Right renal pelvis (tissue), 4 donors: Measurements from ENCODE around the gene PTPRC. TPM values are rescaled to one million over a fixed set of nuclear protein-coding genes. Genes with fewer than 3 reads are reported as not detected.

Source experiments
- DNase-seq, 4 donors: peaks; one replicate each; pipeline ENCODE4 v3.0.0-alpha.2; 2013; ENCODE audit warnings: low read depth in 4 of 4, low spot score in 3 of 4, missing footprints in 1 of 4
- polyA plus RNA-seq, 4 donors: library from polyadenylated mRNA; unstranded; fragments of 120-200 nt; gene quantifications; one replicate each; pipeline ENCODE4 v1.2.1, GENCODE V29; 2013; ENCODE audit not compliant: insufficient read length in 4 of 4

The PTPRC gene
- polyA plus RNA-seq, 4 donors: 5.3 to 6.0 (median 5.7) TPM

DNA sequence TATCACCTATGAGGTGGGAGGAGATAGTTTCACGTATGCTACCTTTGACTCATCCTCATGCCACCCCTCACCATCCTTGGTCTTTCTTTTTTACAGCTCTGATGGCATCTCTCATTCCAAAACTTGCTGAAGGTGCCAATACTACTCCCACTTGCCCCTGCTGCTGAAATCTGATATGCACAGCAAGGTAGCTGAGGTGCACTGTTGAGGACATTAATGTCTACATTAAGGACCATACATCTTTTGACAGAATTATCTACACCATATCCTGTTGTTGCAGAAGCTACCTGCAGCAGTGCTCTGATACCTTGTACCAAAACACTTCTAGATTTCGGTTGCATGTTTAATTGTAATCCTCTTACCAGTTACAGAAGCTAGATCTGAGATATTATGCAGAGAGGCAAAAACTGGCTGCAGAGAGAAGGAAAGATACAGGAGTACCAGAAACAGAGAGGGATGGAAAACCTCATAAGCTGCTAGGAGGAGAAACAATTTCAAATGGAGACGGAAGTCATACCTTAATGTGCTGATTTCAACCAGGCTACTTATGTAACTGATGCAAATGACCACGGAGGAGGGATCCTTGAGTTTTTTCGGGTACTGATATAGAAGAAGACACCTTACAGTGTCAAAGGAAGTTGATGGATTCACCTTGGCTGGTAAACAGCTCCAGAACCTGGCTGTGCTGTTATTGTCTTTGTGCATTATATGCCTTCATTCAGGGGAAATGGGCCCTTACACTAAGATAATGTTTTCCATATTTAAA, 19.3 kb upstream of the PTPRC start:
- DNase-seq: no peak

DNA sequence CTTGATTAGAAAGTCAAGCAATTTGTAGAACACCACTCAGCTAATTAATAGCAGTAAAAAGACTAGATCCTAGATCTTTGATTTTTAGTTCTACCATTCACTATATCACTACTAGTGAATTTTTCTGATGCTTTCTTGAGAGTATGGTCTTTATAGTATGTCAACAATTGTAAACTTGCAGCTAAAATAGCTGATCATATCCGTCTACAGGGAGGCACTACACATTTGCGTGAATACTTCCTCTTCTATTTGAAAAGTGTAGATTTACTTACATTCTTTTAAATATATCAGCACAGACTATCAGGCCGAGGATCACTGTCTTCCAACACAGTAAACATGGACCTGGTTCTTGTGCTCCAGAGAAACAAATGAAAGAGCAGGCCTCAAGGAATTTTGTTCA, 18.6 kb upstream of the PTPRC start:
- no peak for DNase-seq

DNA sequence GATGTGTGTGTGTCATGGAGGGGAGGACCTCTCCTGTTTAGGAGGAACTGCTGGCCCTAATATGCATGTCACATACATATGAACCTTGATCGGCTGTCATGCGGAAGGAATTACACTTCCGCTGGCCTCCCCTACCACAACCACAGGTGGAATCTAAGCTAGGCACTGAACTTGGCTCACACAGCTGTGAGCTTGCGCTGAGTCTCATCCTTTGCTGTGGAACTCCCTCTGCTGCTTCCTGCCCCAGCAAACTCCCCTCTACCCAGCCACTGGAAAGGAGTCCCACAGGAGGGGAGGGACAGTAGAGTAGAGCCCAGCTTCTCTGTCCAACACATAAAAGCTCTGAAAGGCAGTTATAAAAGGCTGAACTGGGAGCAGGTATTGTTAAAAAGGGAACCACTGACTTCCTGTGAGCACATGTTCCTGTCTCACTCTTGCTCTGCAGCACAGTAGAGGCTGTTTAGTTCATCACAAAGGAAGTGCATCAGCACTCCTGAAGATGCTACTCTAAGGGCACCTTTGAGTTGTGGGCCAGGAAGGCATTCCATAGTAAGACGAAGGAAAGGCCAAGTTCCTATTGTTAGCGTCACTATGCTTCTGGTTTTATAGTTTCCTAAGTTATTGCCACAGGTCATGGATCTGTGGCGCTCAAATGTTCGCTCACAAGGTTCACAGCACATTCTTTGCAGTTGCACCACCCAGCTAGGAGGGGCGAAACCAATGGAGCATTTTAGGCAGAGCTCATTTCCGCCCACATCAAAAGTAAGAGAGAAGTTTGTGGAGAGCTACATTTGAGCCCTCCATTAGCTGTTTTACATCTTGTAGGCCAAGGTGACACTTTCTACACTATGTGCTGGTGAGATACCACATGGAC, 17.7 kb upstream of the PTPRC start:
- no peak for DNase-seq

DNA sequence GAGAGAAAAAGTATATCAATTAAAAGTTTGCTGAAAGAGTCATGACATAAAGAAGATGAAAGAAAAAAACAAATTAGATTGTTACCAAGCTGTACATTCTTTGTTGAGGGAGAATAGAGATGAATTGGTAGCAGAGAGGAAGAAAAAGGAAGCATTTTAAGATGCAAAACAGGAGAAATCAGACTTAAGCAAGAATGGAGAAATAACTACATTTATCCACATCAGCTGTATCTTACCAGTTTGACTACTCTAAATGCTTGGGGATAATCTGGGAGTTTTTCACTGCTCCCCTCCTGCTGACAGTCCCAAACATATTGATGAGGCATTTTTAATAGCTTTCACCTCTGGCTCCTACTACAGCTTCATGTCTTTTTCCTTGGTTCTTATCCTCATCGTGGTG, 16.8 kb upstream of the PTPRC start:
- no peak for DNase-seq

DNA sequence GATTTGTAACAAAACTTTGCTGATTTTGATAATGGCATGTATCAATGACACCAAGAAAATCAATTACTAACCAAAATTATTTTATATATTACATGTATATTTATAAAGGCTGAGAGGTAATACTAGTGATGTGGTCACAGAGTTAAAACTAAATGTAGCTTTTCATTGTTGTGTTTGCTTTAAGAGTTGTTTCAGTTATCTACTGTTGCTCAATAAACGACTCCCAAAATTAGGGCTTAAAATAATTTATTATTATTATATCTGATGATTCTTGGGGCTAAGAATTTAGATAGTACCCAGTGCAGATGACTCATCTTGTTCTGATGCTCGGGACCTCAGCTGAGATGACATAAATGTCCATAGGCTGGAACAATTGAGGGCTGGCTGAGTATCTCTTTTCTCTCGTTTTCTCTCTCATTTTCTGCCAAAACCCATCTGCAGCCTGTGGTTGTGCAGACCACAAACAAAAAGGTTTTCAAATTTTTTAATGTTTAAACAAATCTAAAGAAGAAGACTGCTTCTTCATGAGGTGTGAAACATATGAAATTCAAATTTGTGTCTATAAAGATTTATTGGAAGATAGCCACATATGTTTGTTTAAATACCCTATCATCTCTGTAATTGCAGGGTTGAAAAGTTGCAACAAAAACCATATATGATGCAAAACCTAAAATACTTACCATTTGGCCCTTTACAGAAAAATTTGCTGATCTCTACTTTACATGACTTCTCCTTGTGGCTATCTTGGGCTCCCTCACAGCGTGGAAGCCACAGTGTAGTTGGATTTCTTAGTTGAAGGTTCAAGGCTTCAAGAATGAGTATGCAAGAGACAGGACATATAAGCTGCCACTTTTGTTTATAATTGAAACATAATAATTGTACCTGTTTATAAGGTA, 14.8 kb upstream of the PTPRC start:
- DNase-seq: no peak

DNA sequence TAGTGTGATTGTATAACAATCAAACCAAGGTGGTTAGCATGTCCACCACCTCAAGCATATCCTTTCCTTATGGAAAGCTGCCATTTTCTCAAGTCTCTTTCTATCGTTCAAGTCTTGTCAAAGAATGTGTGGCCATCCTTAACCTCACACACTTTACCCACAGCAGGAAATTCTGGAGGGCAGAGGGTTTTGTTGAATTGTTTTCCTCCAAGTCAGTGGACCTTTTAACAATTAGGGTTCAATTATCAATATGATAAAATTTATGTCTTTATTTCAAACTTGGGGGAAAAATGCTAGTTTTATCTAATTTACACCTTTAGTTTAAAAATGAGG, 14.2 kb upstream of the PTPRC start:
- DNase-seq: no peak

DNA sequence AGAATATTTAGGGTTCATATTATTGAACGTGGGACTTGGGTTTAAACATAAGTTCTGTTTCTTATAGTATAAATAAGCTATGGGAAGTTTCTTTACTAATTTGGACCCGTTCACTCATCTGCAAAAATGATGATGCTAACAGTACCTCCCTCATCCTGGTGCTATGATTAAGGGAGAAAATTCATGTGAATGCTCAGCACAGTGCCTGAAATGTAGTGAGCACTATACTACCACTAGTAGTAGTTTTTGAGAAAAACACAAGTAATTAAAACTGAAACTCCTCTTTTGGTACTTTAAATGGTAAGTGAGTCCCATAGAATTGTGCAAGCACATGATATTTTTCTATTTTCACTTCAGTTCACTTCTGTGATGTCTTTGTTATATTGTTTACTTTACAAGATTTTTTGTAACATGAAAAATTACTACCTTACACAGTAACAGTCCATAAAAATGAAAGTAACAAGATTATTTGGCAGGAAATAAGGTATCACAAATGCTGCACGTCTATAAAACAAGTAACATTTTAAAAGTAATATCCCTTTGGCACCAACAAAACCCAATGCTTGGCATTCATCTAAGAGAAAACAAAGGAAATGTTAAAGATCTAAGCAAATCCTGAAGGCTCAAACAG, 11.3 kb upstream of the PTPRC start:
- DNase-seq: no peak

DNA sequence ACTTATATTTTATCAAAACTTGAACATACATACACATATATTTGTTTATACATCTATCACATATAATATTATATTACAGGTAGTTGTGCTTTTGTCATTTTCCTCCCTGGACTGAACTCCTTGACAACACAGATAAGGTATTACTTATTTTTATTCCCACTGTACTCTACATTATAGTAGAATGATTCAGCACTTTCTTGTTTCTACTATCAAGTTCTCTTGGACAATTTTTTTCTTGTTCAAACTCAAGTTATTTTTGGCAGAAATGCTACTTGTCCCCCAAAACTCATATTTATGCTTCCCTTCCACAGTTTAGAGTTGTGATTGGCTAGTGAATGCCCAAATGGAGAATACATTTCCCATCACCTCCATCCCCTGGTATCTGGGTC, 10.8 kb upstream of the PTPRC start:
- DNase-seq: no peak

DNA sequence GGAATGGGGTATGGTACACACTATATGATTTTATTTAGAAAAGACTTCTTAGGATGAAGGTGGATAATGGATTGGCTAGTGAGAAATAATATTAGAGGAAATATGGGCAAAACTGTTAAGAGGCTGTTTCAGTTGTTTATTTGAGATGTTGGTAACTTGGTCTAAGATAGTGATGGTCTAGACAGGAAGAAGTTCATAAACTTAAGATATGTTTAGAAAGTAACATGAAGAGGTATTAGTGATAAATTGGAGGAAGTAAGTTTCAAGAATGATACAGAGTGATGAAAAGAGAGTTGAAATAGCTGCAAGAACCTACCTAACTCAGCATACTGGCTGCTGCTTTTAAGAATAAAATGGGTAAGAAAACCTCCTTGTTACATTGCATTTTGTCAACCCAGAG, 9.2 kb upstream of the PTPRC start:
- DNase-seq: no peak

DNA sequence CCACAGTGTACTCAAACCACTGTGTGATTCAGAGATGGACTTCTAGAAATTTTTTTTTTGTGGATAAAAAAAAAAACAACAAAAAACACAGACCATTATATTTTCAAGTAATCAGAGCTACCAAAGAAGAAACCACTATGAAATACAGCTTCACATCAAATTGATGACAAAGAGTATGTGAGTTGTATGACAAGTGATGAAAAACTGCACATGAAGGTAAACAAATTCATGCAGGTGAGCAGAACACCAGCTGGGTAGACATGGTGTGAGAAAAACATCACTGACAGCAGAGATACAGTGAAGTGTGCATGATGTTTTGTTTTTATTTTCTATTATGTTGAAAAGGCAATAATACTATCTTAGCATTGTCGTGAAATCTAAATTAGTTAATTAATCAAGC, 8.0 kb upstream of the PTPRC start:
- DNase-seq: no peak

DNA sequence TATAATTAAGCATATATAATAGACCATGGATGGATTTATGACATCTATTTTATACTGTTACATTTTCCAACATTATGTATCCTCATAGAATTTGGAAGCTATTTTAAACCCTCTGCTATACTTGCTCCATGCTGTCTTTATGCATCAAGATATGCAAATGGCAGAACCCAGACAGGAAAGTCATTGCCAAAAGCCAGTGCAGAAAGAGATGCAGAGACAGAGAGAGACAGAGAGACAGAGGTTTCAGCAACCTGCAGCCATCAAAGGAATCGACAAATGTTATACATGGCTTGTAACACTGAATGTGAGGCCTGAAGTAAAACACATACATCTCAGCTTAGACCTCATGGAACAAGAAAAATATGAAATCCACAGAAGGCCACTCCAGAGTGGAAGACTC, 7.5 kb upstream of the PTPRC start:
- DNase-seq: no peak

DNA sequence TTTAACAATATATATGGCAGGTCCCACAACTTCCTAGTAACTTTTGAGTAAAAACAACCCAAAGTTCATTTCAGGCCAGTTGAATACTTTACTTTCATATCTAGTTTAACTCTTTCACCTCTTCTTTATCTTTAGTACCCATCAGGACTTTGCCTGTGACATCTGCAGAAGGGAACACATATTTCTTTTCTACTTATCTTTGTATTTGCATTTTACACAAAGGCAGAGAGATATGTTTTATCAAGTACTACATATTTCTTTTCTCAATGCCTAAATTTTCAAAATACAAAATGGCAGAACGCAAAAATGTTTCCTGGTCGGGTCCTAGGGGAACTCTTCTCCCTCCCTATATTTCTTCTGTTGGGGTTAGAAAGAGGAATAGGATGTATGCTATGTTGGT, 6.8 kb upstream of the PTPRC start:
- DNase-seq: no peak

DNA sequence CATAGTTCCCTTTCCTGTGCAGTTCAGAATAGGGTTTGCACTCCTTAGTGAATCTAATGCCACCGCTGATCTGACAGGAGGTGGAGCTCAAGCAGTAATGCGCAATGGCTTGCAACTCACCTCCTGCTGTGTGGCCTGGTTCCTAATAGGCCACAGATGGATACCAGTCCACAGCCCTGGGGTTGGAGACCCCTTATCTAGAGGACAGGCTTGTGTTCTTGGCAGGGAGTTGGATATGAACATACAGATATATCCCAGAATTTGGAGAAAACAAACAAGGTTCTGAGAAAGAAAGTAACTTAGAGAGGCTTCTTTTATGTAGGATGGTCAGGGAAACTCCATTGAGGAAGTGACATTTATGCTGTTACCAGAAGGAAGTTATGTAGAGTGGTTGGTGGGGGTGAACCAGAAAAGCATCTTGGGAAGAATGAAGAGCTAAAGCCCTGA, 5.1 kb upstream of the PTPRC start:
- no peak for DNase-seq

DNA sequence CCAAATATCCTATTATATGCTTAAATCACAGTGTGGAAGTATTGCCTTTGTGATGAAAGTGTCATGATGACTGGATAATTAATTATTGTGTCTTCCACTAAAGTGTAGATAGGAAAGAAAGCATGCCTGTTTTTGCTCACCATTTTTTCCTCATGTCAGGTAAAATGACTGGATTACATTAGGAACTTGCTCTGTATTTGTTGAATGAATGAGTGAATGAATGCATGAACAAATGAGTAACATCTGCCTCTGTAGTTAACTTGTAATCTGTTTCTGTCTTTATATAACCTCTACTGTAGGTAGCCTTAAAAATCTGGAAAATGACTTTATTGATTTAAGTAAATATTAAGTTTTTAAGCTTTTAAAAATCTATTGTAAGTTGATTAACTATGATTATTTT, 2.9 kb upstream of the PTPRC start:
- DNase-seq: no peak

DNA sequence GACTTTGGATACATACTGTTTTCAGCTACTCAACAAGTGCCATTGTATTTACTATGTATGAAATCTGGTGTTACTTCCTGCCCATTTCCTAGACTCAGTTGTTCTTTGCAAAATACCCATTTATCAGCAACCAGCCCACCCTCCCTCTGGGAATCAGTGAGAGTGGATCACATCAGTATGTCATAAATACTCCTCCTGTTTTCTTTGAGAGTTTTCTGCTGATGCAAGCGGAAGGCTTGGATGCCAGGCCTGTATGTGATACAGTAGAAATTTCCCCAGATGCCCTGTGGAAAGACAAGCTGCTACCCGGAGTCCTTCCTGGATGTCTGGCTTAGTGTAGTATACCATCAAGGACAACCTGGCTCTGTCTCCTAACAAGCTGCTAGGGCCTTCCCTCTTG, 2.4 kb upstream of the PTPRC start:
- no peak for DNase-seq

DNA sequence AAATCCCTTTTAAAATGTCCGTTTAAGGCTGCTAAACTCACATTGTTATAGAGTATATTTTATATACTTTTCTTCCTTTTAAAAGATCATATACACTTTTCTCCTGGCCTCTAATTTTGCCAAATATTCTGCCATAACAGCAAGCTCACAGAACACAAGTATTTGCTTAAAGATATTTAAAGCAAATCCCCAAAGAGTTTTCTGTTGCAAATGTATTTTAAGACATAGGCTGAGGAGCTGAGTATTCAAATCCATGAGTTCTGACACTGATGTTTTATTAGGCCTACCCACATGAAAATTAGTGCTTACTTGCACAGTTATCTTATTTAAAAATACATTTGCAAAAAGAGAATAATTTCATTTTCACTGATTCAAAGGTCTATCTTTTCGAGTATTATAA, 1.7 kb upstream of the PTPRC start:
- DNase-seq: no peak

DNA sequence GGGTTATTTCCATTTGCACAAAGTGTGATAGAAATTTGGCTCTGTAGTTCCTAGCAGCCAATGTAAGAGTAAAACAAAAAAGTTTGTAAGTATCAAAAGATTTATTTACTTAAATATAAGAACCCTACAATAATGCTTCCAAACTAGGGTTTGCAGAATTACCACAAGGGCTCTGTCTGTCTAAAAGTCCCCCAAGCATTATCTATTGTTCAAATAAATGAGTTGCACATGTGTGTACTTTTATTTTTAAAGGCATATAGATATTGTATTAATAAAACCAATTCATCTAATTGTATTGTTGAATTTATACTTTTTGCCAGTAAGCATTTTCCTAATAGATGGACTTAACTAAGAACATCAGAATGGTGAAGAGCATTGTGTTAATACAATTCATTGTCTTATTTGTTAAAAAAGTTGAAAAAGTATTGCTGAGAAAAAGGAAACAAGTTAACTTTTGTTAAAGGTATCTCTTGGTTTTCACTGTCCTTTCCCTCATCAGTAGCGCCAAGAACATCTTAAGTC, 863 bp upstream of the PTPRC start:
- no peak for DNase-seq

DNA sequence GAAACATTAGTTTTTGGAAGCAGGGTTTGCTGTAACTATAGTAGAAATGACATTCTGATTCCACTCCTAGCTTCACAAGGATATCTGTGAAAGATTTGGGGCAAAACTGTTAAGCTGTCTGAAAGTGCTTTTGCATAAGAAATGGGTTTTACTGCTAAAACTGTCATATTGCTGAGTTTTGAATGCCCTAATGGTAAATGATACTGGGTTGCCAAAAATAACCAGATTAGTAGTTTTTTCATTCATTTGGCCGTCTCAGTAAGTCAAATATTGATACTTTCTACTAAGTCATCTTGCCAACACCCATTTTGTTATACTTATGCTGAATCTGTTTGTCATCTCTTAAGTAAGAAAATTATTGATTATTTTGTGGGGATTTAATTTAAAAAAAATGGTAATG, 399 bp upstream of the PTPRC start:
- no peak for DNase-seq

DNA sequence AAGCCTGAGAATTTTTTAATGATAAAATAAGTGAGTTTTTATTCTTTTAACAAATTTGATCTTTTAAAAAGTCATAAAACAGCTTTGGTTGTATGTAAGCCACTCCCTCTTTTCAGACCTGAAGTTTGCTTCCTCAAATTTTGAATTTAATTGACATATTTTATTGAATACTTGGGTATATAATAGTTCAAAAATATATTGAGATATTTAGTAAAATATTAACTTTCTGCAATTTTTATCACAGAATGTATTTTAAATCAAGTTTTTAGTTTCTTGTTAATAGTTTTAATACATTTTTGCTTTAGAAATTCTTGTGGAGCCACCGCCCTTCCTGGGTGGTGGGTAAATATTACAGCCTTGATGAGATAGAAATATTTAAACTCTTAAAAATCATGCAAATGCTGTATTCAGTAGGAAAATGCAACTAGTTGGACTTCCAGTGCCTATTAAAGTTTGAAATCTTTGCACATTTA, 867 bp downstream of the PTPRC start:
- DNase-seq: no peak

DNA sequence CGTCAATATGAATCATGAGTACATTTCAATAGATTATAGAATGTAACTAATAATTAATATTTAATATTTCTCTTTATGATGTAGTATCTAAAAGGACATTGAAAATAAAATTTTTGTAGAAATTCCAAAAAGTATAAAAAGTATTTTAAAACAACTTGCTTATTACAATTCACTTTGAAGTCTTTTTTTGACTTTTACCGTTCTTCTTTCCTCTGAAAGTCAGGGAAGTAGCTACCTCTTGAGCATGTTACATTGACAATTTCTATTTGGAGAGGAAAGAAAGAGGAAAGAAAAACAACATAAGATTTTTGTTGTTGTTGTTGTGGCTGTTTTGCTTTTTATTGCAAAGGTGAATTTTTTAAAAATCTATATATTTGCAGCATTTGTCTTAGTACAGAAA, 1.3 kb downstream of the PTPRC start:
- DNase-seq: no peak
